Stimulated activated CD8-positive, alpha-beta memory T cell treated with anti-CD3 and anti-CD28 coated beads, Interleukin-7, amount 100 ng/mL, for 48 hours (primary cell): Measurements from ENCODE around the gene RAD51B.

Source experiments
- DNase-seq, 2 donors: peaks; one replicate each; pipeline ENCODE4 v3.0.0-alpha.2; 2020; ENCODE audit warnings: low read depth in 1 of 2; ENCODE audit errors: extremely low read depth in 1 of 2

The RAD51B gene

GRCh38 chr14:68491793-68492192, 672.2 kb downstream of the RAD51B start:
- DNase-seq, result no peak

- no peak for DNase-seq
These were observed 673.0 kb downstream of the RAD51B start for GRCh38 chr14:68492381-68493151.

GRCh38 chr14:68493152-68493911, 673.8 kb downstream of the RAD51B start:
- no peak for DNase-seq

- no peak for DNase-seq
These were observed 675.8 kb downstream of the RAD51B start for GRCh38 chr14:68495101-68496039.

GRCh38 chr14:68497011-68497410, 677.4 kb downstream of the RAD51B start:
- DNase-seq, result no peak

- no peak for DNase-seq
These were observed 679.9 kb downstream of the RAD51B start for GRCh38 chr14:68499451-68499850.

GRCh38 chr14:68501171-68501570, 681.6 kb downstream of the RAD51B start:
- DNase-seq, result no peak

GRCh38 chr14:68501614-68502052, 682.1 kb downstream of the RAD51B start:
- no peak for DNase-seq

- DNase-seq, result no peak
These were observed 682.7 kb downstream of the RAD51B start for GRCh38 chr14:68502230-68502629.

GRCh38 chr14:68503186-68503825, 683.7 kb downstream of the RAD51B start:
- DNase-seq, result no peak

- no peak for DNase-seq
These were observed 685.3 kb downstream of the RAD51B start for GRCh38 chr14:68504861-68505260.

- no peak for DNase-seq
These were observed 686.6 kb downstream of the RAD51B start for GRCh38 chr14:68506021-68506644.

- no peak for DNase-seq
These were observed 687.3 kb downstream of the RAD51B start for GRCh38 chr14:68506645-68507419.

- DNase-seq, result no peak
These were observed 688.0 kb downstream of the RAD51B start for GRCh38 chr14:68507544-68508081.

- DNase-seq, result no peak
These were observed 689.0 kb downstream of the RAD51B start for GRCh38 chr14:68508581-68508980.

GRCh38 chr14:68509188-68509983, 689.8 kb downstream of the RAD51B start:
- DNase-seq, result no peak

GRCh38 chr14:68510201-68511128, 690.9 kb downstream of the RAD51B start:
- no peak for DNase-seq
